Middle frontal gyrus (tissue), 1 donor: Measurements from ENCODE around the gene ASB6.

Experiments
- DNase-seq: peaks from one replicate; pipeline ENCODE4 v3.0.0-alpha.2; 2015; ENCODE audit warnings: low spot score; ENCODE audit errors: extremely low spot score

The ASB6 gene

GRCh38 chr9:129626625-129627284 lies 15.2 kb downstream of the ASB6 start:
- DNase-seq, result no peak

- DNase-seq, result peak; percentile 78
These were observed 15.8 kb downstream of the ASB6 start, which contains the start of gene NTMT1 for GRCh38 chr9:129626079-129626624. NTMT1 (plus strand) TSS chr9:129626163; CDS start chr9:129632704, 6,541 bp downstream.

GRCh38 chr9:129624947-129625346 lies 17.0 kb downstream of the ASB6 start:
- DNase-seq, result no peak

GRCh38 chr9:129624168-129624759 lies 17.7 kb downstream of the ASB6 start:
- no peak for DNase-seq

- no peak for DNase-seq
These were observed 18.6 kb downstream of the ASB6 start for GRCh38 chr9:129623331-129623730.

- DNase-seq, result no peak
These were observed 21.2 kb downstream of the ASB6 start, which contains the start of gene C9orf50 for GRCh38 chr9:129620669-129621295. C9orf50 (minus strand) TSS chr9:129621101; CDS start chr9:129620574, 527 bp downstream.

- no peak for DNase-seq
These were observed 21.9 kb downstream of the ASB6 start for GRCh38 chr9:129619787-129620668.

- DNase-seq, result no peak
These were observed 24.8 kb downstream of the ASB6 start for GRCh38 chr9:129617167-129617566.

- no peak for DNase-seq
These were observed 26.3 kb downstream of the ASB6 start for GRCh38 chr9:129615407-129616285.

- no peak for DNase-seq
These were observed 27.0 kb downstream of the ASB6 start for GRCh38 chr9:129614932-129615331.

GRCh38 chr9:129613520-129614175 lies 28.3 kb downstream of the ASB6 start:
- peak; percentile 73 for DNase-seq

- DNase-seq, result no peak
These were observed 29.0 kb downstream of the ASB6 start for GRCh38 chr9:129612815-129613519.

GRCh38 chr9:129612123-129612522 lies 29.8 kb downstream of the ASB6 start:
- no peak for DNase-seq

- DNase-seq, result no peak
These were observed 30.6 kb downstream of the ASB6 start for GRCh38 chr9:129611307-129611800.

GRCh38 chr9:129610473-129611306 lies 31.3 kb downstream of the ASB6 start:
- DNase-seq, result no peak

- DNase-seq, result no peak
These were observed 31.8 kb downstream of the ASB6 start for GRCh38 chr9:129610213-129610472.

- DNase-seq, result no peak
These were observed 32.3 kb downstream of the ASB6 start for GRCh38 chr9:129609486-129610212.
